AG08395 (cell line): Measurements from ENCODE around the gene SIAH3.

Experiments used
- DNase-seq: peaks from one replicate; pipeline ENCODE4 v3.0.0; 2012; ENCODE audit warnings: mixed read lengths, low spot score

The SIAH3 gene

DNA sequence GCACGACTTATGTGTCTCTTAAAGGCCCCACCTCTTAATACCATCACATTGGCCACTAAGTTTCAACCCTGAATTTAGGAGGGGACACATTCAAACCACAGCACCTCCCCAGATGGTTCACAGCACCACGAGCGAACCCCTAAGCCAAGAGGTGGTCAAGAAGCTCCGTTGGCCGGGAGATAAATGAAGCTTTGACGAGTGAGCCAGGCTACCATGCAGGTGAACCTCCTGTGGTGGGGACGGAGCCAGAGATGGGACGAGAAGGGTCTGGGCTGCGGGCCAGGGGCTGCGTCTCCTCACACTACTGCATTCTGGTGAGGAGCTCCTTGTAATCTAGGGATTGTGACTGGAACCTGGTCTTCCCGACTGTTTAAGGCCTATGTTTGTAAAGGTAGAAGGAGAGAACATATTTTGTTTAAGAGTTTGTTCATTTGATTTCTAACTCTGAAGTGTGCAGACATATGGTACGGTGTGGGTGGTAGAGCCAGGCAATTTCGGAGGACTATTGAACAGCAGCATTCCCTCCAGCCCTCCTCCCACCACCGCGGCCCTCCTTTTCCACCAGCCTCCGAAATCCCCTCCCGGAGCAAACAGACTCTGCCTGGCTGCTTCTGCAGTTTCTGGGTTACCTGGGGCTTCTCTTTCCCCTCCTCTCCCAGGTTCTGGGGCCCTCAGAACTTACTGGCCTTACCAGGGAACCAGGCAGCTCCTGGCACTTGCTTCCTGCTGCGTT is 31.3 kb downstream of the SIAH3 start:
- no peak for DNase-seq

DNA sequence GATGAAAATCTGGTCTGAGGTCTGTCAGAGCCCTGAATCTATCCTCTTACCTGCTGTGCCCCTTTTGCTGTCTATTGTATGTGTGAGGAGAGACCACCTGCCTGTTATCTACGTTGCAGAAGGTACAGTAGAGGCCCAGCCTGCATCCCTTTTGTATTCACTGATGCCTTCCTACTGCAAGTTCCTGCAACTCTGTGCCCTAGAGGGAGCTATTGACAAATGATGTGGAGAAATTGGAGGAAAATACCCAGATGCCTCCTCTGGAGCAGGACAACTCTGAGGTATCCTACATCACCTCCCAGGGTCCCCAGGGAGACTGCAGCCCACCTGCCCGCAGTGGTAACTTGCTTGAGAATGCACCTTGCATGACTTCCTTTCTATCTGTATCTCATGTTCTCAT is 33.7 kb downstream of the SIAH3 start:
- no peak for DNase-seq

DNA sequence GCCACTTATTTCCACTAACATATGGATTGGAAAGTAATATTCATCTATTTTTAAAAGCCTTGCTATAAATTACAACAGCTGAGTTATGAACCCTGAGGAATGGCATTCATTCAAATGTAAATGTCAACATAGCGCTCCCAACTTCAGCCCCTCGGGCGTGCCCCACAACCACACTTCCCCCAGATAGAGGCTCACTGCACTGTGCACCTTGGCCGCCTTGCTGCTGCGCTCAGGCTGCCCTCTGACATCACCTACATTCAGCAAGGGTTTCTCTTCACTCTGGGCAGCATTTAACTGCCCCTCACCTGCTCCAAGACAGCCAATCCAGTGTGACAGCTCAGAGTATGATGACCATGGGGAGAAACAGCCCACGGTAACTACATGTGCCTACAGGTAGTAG is 35.1 kb downstream of the SIAH3 start:
- DNase-seq, result no peak

DNA sequence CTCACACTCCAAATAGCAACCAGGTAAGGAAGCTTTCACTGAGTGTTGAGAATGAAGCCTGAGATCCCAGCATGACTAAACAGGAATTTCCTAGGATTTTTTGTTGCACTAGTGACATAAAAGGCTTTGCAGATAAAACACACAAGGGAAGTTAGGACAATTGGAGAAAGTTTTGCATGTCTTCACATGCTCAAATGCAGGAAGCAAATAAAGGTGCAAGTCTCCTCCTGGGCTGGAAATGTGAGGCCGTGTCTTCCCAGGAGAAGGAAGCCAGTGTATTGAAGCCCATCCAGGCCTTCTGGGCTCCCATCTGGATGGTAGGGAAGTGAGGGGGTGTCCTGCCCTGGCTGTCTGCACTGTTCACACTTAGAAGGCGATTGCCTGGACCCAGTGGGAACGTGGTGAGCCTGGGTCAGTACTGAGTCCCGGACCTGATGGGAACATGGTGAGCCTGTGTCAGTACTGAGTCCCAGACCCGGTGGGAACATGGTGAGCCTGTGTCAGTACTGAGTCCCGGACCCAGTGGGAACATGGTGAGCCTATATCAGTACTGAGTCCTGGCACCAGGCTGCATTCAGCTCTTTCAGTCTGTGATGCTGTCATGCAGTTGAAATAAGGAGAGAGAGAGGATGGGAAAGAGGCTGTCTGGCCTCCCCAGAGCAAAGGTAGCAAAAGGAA is 38.7 kb downstream of the SIAH3 start:
- no peak for DNase-seq

DNA sequence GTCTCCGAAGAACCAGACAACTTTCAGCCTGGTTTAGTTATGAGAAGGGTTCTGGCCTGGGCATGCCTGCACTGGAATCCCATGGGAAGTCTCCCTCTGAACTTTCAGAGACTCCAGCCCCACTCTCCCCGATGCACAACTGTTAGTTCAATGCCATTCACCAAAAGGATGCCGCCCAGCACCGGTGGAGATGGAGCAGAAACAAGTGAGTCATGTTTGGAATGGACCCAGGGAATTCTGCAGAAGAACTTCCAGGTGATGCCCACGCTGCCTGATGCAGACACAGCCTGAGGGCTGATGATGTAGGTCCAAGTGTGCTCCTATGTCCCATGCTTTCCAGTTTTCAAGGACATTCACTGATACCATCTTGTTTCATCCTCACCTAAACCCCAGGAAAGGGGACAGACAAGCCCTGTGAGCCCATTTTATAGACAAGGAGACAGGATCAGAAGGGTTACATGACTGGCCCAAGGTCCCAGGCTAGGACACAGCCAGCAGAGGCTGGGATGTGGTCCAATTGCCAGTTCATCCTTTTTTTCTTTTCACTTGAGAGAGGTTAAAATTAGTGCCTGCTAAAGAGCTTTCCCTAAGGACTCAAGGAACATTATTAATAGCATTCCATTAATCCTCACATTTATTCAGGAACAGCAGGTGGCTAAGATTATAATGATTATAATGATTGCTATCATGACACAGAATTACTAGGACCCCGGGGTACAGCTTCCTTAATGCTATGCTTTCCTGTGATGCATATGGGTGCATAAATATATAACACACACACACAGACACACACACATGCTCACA is 39.5 kb downstream of the SIAH3 start:
- no peak for DNase-seq

DNA sequence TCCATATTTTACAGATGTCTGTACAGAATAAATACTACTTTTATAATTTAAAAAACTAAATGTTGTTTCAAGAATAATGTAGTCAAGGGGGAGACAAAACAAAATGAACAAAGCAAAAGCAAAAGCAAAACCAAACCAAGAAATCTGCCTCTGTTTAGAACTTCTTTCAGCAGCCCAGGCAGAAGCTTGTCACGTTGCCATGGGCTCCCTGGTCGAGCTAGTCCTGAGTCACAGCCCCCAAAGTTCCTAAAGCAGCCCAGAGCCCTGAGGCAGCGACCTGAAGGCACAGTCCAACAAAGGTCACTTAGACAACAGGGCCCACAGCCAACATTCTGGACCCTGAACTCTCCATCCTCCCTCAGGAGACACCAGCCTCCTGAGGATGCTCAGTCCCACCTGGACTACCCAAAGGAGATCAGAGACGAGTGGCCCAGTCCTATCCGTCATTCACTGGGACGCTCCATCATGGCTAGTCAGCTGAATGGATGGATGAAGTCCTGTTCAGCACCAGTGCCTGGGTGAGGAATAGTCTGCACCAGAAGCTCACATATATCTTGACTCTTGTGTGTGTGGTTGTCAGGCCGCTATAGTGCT is 41.7 kb downstream of the SIAH3 start:
- DNase-seq, result no peak

DNA sequence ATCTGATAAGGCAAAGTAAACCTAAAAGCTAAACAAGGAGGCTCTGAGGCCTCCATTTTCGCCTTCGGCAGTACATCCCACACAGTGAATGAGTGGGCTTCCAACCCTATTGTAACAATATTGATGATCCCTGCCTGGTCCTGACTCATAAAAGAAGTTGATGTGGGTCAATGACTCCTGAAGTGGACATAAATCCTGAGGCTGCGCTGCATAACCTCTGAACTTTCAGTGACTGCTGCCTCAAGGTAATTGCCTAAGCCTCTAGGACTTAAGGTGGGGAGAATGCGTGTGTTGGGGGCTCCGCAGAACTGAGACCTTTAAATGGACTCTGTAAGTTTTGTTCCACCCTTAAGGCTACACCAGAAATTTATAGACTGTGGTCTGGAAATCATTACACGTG is 42.6 kb downstream of the SIAH3 start:
- DNase-seq, result no peak

DNA sequence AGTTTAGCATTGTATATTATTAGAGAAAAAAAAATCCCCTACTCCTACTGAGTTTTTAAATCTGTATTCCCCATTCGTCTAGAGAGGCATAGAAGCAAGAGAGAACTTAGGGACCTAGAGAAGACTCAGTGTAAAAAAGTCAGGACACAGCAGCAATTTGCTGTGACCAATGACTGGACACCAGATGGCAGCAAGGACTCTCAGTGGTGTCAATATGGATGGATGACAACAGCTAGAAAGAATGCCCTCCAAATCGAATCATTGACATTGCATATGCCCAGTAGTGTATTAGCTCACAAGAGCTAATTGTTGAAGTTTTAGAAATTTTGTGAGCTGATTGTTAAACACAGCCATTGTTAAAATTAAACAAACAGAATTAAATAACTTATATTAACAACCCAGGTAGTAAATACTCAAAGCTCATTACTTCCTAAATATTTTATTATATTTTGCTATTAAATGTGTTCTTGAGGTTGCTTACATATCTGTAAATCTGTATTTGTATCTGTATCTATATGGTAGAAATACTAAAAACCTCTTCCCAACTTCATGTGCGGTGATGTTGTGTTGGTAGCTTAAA is 43.9 kb downstream of the SIAH3 start:
- peak; percentile 67 for DNase-seq

DNA sequence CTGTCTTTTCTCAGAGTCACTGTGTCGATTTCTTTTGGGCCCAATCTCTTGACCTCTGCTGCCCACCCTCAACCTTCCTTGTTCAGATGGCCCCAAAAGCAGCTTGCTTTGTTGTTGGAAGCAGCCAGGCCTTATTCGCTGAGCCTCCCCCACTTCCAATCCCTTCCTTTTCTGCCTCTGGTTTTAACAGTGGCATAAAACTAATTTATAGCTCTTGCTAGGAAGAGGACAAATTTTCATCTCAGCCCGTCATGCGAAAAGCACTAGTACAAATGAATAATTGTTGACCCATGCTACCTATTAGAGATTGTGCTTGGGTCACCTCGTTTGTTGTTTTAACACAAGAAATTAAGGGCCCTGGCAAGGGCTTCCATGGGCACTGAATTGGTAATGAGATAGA is 51.1 kb downstream of the SIAH3 start:
- no peak for DNase-seq

DNA sequence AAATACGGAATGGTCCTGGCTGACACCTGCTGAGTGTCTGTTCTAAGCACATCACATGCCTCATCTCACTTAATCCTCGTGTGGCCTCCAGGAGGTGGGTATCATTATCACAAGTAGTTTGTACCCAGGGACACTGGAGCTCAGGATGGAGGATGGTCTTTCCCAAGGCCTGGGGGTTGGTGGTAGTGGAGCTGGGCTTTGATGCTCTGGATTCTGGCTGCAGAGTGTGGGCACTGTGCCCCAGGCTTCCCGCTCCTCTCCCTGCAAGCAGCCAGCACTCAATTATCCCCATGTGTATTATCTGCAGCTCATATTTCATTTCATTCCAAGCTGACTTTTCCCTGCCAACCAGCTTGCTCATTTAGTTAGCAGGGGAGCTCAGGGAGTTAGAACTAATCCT is 52.1 kb downstream of the SIAH3 start:
- DNase-seq, result no peak

DNA sequence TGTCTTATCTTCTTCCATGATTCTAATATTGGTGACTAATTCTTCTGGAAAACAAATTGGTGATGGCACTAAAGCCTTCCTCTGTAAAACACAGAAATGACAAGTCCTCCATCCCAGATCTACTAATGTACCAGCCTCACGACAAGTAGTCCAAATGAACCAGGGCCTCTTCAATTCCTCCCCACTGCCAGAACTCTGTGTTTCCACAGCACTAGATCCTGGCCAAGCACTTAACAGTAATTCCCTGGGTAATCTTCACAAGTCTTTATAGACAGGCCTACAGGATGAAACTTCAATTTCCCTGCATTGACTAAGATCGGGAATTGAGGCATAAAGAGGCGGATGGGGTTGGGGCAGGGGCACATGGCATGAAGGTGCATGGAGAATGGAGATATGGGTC is 52.7 kb downstream of the SIAH3 start:
- DNase-seq, result no peak

DNA sequence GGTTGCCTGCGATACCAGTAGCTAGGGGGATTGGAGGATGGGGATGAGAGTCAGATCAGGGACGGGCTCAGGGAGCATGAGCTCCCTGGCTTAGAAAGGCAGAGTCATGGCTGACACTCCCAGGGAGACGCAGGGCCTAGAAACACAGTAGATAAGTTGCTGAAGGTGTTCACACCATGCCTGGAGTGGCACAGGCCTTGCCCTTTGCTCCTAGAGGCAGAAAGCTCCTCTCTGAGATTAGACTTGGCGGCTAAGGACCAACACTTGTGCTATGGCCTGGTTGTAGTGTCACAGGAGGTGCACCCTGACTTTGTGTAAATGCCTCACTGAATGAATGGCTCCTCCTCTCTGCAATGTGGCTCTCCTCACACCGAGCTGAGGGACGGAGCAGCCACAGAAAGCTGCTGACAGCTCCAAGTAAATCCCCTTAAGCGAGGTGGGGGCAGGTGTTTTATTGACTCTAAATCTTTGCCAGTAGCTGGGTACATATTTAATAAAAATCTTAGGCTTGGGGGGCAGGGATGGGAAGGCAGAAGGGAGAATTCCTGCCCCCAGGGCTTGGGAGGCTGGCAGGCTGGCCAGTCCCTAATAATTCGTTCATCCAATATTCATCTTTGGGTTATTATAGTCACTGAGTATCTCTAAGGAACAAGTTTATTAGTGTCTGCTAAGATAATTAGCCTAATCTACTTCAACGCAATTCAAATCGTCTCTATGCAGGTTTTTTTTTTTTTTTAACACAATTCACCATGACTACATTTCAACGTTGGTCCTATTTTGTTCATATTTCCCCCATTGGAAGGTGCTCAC is 54.9 kb downstream of the SIAH3 start:
- no peak for DNase-seq

DNA sequence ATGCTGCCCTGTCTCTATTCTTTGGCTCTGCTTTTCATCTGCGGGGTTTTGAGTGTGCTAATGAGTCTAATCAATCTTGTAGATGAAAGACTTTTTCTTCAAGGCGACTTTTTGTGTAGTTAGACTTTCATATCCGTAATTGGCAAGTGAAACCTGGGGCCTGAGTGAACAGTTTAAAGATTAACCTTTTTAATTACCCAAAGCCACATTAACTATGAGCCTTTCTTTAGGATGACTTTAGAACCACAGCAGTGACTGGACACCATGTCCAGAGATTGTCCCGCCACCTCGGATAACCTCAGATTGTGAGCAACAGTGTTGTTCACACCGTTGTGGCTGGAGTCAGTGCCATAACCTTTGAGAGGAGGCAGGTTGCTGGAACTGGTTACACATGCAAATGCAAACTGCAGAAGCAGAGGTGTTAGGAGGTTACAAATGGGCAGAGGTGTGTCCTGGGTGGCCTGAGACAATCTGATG is 58.7 kb downstream of the SIAH3 start:
- no peak for DNase-seq

DNA sequence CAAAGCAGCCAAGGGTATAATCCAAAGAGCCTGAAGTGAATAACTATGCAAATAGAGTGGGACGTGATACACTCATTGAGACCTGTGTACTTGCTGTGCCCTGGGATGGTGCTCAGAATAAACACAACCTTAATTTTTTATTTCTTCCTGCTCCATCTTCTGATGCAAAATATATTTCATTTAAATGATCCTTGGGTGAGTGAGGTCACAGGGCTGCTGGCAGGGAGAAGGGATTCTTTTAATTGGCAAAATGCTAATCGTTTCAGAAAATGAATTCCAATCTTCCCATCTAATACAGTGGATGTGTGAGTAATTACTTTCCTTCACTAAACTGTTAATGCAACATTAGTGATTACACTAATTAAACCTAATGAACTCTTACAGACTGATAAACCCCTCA is 63.5 kb downstream of the SIAH3 start:
- no peak for DNase-seq

DNA sequence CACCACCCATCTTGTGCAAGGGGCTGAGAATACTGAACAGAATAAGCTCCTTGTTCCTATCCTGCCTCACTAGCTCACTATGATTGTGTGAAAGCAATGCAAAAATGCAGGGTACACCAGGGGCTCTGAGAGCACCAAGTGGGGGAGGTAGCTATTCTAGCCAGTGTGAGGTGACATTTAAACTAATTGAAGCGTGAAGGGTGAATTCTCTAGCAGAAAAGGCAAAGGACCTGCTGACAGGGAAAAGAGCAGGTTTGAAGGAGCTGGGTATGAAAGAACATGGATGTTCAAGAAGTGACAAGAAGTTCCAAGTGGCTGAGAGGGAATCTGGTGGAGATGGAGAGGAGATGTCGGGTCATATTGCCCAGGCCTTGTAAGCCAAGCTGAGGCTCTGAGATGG is 64.2 kb downstream of the SIAH3 start:
- no peak for DNase-seq

DNA sequence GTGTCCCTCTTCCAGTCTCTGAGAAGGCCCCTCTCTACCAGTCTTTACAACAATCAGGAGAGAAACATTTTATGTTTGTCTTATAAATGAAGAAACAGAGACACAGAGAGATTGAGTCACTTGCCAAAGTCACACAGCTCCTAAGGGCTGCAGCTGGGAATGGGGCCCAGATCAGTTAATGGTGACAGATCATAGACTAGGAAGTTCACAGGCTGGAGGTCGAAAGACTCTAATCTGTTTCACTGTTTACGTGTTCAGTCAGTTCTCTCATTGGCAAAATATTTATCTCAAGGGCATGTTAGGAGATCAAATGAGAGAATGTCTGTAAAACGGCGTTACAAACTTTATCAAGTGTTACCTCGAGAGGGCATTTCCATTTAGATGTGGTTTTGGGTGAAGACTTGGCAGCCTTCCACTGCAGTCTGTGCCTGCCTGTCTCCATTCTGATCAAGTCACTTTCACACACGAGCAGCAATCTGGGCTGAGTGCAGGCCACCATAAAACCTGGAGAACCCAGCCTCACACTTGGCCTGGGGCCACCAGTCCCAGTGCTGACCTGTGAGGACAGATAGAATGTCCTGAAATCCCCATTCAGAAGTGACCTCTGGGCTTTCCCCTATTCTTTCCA is 65.1 kb downstream of the SIAH3 start:
- no peak for DNase-seq

DNA sequence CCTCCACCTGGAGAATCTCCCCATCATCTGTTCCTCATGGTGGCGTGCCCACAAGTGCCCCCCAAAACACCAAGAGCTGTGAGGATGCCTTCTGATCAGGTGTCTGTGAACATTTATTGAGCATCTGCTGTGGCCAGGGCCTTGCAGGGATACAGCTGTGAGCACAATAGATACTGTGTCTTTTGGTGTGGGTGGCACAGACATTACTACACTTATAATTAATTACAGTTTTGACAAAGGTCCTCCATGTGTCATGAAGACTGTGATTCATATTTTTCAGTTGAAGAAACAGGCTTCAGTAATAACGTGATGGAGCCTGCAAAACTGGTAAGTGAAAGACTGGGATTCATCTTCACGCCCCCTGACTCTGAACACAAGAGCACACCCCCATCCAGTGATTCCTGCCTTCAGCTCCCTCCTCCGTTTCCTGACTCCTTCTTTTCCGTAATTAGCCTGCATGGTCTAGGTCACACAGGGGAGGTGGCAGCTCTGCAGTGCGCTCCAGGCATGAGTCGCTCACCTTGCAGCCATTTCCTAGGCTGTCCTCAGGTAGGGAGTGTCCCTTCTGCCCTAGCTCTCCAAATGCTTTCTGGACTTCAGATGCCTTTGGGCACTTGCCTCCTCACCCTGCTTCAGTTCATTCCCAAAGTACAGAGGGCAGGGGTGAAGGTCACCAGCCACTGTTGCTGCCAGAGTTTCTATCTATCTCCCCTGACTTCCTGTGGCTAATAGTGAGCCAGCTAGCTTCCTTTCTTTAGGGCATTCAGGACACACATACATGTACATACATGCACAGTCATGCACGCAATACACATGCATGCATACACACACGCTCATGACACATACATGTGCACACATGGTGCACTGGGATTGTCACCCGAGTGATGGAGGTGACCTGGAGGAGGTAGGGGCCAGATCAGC is 66.5 kb downstream of the SIAH3 start:
- no peak for DNase-seq

DNA sequence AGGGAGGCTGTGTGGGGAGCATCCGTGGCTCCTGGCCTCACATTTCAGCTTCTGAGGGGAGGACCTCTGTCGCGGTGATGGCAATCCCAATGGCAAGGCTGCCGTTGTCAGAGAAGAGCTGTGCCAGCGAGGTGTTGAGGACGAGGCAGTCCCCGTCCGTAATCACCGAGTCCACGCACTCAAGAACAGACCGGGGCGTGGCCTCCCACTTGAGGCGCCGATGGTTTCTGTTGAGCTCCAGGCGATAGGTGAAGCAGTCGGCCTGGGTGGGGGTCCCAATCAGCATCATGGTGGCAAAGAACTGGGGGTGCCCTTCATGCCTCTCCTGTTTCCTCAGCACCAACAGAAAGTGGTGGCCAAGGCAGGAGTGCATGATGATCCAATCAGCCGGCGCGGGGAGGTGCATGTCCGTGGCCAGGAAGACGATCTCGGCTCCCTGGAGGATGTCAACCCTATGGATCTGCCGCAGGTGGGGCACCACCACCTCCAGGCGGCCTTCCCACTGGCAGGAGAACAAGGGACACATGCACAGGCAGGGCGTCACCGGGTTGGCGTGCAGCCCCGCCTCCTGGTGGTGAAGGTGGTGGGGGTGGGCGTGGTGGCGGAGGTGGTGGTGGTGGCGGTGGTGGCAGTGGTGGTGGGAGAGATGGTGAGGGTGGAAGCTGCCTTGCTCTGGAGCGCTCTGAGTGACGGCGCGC is 68.1 kb downstream of the SIAH3 start:
- no peak for DNase-seq
